Stimulated activated CD4-positive, alpha-beta T cell treated with anti-CD3 and anti-CD28 coated beads, Interleukin-15, amount 100 ng/mL, for 48 hours (primary cell): ENCODE measurements around the gene PPAT.
"Not testable (repeated sequence)": the region's sequence is repeated elsewhere in the genome, so short reads cannot be mapped to it uniquely, and the experiment has no call there.

Experiments used
- DNase-seq, 2 donors: peaks; one replicate each; pipeline ENCODE4 v3.0.0-alpha.2; 2020; ENCODE audit warnings: low read depth in 2 of 2

PPAT gene

GRCh38 chr4:56386091-56386490, 49.3 kb downstream of the PPAT start:
- no peak for DNase-seq

DNA sequence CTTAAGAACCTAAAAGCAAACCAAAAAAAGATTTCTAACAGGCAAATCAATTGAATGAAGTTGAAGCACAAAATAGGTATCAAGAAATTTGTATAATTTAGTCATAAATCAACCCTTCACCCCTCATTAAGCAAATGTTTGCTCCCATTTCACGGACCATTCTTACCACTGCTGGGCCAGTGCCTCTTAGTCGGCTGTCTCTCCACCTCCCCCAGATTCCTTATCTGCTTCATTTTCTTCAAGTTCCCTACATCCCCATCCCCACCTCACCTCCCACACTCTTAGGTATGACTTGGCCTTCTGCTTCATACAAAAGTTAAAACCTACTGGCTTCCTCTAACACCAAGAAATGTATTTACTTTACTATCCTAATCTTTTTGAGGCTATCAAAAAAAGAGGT, 60.0 kb downstream of the PPAT start:
- no peak for DNase-seq

DNA sequence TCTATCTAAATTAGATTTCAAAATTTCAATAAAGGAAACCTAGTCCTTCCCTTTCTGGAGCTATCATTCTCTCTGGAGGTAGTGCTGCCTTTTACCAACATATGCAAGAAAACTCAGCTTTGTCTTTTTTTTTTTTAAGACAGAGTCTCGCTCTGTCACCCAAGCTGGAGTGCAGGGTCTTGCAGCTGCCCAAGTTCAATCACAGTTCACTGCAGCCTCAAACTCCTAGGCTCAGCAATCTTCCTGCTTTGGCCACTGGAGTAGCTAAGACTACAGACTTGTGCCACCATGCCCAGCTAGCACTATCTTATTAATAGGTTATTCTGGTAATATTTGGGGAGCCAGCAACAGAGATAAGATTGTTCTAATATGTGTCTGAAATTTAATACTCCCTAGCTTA, 60.5 kb downstream of the PPAT start:
- no peak for DNase-seq

DNA sequence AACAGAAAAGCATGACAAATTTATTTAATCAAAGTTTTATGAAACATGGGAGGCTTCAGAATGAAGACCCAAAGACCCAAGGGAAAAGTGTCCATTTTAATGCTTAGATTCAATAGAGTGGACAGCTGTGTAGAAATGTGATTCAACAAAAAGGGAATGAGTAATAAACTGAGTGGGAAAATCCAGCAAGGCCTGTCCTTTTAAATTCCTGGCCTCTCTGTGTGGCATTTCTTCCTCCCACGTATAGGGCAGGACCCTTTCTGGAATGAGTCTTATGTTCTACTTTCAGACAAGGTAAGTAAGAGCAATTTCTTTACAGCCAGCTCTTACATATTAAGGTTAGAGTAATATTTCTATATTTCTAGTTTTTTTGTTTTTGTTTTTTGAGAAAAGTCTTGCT, 62.6 kb downstream of the PPAT start:
- no peak for DNase-seq

GRCh38 chr4:56371426-56372220, 63.8 kb downstream of the PPAT start:
- no peak for DNase-seq

DNA sequence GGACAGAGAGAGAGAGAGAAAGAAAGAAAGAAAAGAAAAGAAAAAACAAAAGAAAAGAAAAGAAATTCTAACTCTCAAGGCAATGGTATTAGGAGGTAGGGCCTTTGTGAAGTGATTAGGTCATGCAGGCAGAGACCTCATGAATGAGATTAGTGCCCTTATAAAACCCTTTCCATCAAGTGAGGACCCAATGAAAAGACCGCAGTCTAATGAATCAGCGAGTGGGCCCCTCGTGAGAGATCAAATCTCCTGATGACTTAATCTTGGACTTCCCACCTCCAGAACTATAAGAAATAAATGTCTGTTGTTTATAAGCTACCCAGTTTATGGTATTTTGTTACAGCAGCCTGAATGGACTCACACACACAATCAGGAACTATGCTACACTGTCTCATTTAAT, 65.0 kb downstream of the PPAT start:
- DNase-seq: no peak

GRCh38 chr4:56362981-56363380, 72.4 kb downstream of the PPAT start:
- not testable (repeated sequence) for DNase-seq

GRCh38 chr4:56360071-56360470, 75.3 kb downstream of the PPAT start:
- no peak for DNase-seq

DNA sequence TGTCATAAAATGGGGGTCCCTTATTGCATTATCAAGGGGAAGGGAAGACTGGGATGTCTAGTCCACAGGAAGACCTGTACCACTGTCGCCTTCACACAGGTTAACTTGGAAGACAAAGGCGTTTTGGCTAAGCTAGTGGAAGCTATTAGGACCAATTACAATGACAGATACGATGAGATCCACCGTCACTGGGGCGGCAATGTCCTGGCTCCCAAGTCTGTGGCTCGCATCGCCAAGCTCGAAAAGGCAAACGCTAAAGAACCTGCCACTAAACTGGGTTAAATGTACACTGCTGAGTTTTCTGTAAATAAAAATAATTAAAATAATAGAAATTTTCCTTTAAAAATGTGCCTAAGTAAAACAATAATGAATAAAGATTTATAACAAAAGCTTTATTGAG, 78.8 kb downstream of the PPAT start:
- no peak for DNase-seq

- DNase-seq: no peak
Measured at GRCh38 chr4:56348576-56348975, 86.8 kb downstream of the PPAT start.

GRCh38 chr4:56345458-56345857, 90.0 kb downstream of the PPAT start:
- no peak for DNase-seq
